HepG2 (cell line): ENCODE data around the gene LINGO3. TPM values are rescaled to one million over a fixed set of nuclear protein-coding genes. Genes with fewer than 3 reads are reported as not detected.
A peak's percentile ranks its signal among the peaks of the same experiment; 100 is the strongest.

Experiments used
- ATAC-seq: fragments of 200-7000 bp; cut with Tn5 transposase; 3 replicates; pipeline ENCODE4 v1.9.1; 2020; ENCODE audit warnings: mild to moderate bottlenecking, moderate library complexity
- BruUV-seq: library from RNA; stranded (reverse); fragments of 400-500 nt; replicated peaks from 2 replicates; lab custom pipeline; 2021; lab: Mats Ljungman, UMichigan
- CTCF ChIA-PET: fragments of 300-600 bp; formaldehyde crosslinking; extraction: SDS; loops from one replicate; lab custom pipeline; 2021; ENCODE audit warnings: low total read pairs, inconsistent platforms, low intra/inter-chr PET ratio; lab: Yijun Ruan, JAX
- POLR2A ChIA-PET: fragments of 350-600 bp; sonication (Branson Sonifier 250); formaldehyde crosslinking; loops from one replicate; lab custom pipeline; 2020; ENCODE audit warnings: antibody characterized with exemption, inconsistent platforms; lab: Yijun Ruan, JAX
- DNase-seq: peaks from one replicate; pipeline ENCODE4 v3.0.0-alpha.2; 2015; ENCODE audit warnings: low spot score
- FAIRE-seq: peaks from 3 replicates; lab custom pipeline; 2011; peaks lifted over from hg19 to GRCh38; lab: Jason Lieb, UNC
- H2AFZ ChIP-seq: one replicate; pipeline ENCODE4 v1.6.1; 2011; ENCODE audit warnings: low read length, inconsistent platforms
- H3K27ac ChIP-seq: fragments of 300-600 bp; 3 replicates; pipeline ENCODE4 v1.8.0; 2011; ENCODE audit warnings: mixed run types, mild to moderate bottlenecking, mixed read lengths, low read length, inconsistent platforms; ENCODE audit not compliant: insufficient read depth; ENCODE audit errors: extremely low read length
- H3K27me3 ChIP-seq, 2 experiments: fragments of 200-600 bp in 1 of 2; 2 replicates in 1 of 2; 3 replicates in 1 of 2; pipeline versions ENCODE4 v1.6.0 to v1.8.0; 2011; ENCODE audit warnings: low read length in 2 of 2, mild to moderate bottlenecking in 2 of 2, moderate library complexity in 2 of 2, inconsistent platforms in 1 of 2; ENCODE audit not compliant: insufficient read depth in 2 of 2, control insufficient read depth in 1 of 2
- H3K36me3 ChIP-seq, 2 experiments: fragments of 200-600 bp in 1 of 2; replicated peaks in 1 of 2; 2 replicates in 1 of 2; 3 replicates in 1 of 2; pipeline versions ENCODE4 v1.5.1 to v1.8.0; 2011; ENCODE audit warnings: low read length in 2 of 2, inconsistent platforms in 1 of 2; ENCODE audit not compliant: insufficient read depth in 2 of 2, control insufficient read depth in 1 of 2
- H3K4me1 ChIP-seq: 2 replicates; pipeline ENCODE4 v1.5.1; 2012; ENCODE audit warnings: low read length, inconsistent platforms; ENCODE audit not compliant: insufficient read depth
- H3K4me2 ChIP-seq: 2 replicates; pipeline ENCODE4 v1.6.0; 2011; ENCODE audit warnings: low read depth, low read length, inconsistent platforms
- H3K4me3 ChIP-seq, 3 experiments: fragments of 200-600 bp in 1 of 3; sonication (generic), shearing (Covaris generic) in 1 of 3; replicated peaks in 1 of 3; 2 replicates each; pipeline ENCODE4 v1.5.1; 2011 to 2016; ENCODE audit warnings: low read length in 3 of 3, inconsistent platforms in 2 of 3, low read depth in 2 of 3, mild to moderate bottlenecking in 2 of 3, control low read depth in 1 of 3, mixed read lengths in 1 of 3; ENCODE audit not compliant: insufficient read depth in 1 of 3
- H3K79me2 ChIP-seq: one replicate; pipeline ENCODE4 v1.6.1; 2011; ENCODE audit warnings: low read length, inconsistent platforms; ENCODE audit not compliant: insufficient read depth
- H3K9ac ChIP-seq: 2 replicates; pipeline ENCODE4 v1.6.0; 2011; ENCODE audit warnings: mild to moderate bottlenecking, low read depth, low read length, inconsistent platforms; ENCODE audit not compliant: insufficient read depth
- H3K9me3 ChIP-seq: 2 replicates; pipeline ENCODE4 v1.5.1; 2012; ENCODE audit warnings: mild to moderate bottlenecking, low read length
- H4K20me1 ChIP-seq: 2 replicates; pipeline ENCODE4 v1.6.0; 2011; ENCODE audit warnings: inconsistent platforms, mild to moderate bottlenecking, low read length, moderate library complexity; ENCODE audit not compliant: insufficient read depth
- NONO ChIP-seq, 2 experiments: fragments of 450-650 bp in 1 of 2; sonication (generic) in 1 of 2; formaldehyde crosslinking in 1 of 2; IDR thresholded peaks in 1 of 2; conservative IDR thresholded peaks in 1 of 2; 2 replicates each; pipeline versions ENCODE4 v1.6.1 to v1.8.0; 2017 to 2022; ENCODE audit warnings: mild to moderate bottlenecking in 1 of 2, missing genetic modification reagents in 1 of 2, moderate library complexity in 1 of 2
- REL ChIP-seq: sonication (generic); formaldehyde crosslinking; conservative IDR thresholded peaks from 2 replicates; pipeline ENCODE4 v1.8.0; 2022; ENCODE audit warnings: mild to moderate bottlenecking, missing genetic modification reagents, moderate library complexity
- SALL1 ChIP-seq: sonication (generic); formaldehyde crosslinking; IDR thresholded peaks from 2 replicates; pipeline ENCODE4 v1.8.0; 2022; ENCODE audit warnings: mild to moderate bottlenecking, missing genetic modification reagents
- SMAD3 ChIP-seq: sonication (generic); formaldehyde crosslinking; IDR thresholded peaks from 2 replicates; pipeline ENCODE4 v1.4.0; 2020; ENCODE audit warnings: missing genetic modification reagents
- ZNF543 ChIP-seq: sonication (generic); formaldehyde crosslinking; IDR thresholded peaks from 2 replicates; pipeline ENCODE4 v1.4.0; 2020; ENCODE audit warnings: mild to moderate bottlenecking, missing genetic modification reagents
- ZNF746 ChIP-seq: sonication (generic); formaldehyde crosslinking; IDR thresholded peaks from 2 replicates; pipeline ENCODE4 v1.8.0; 2022; ENCODE audit warnings: mild to moderate bottlenecking, missing genetic modification reagents
- WGBS: methylation state at CpG from one replicate; pipeline ENCODE4 v1.1.6; 2017; ENCODE audit warnings: low lambda C conversion rate; 5-methylcytosine and 5-hydroxymethylcytosine counted together
- in situ Hi-C: cut with HindIII; loops from 2 replicates; pipeline ENCODE4 v1.10.0; 2017; ENCODE audit warnings: low pct_unique_long_range_greater_than_20kb; ENCODE audit not compliant: extremely low pct_ligation_motif_present
- intact Hi-C: fragments of 100-400 bp; cut with micrococcal nuclease; formaldehyde crosslinking; loops from one replicate; pipeline ENCODE4 v1.10.0; 2022; ENCODE audit not compliant: unreplicated experiment
- polyA plus RNA-seq, 8 experiments: library from polyadenylated mRNA; depleted of rRNA in 3 of 8; stranded (reverse) in 7 of 8; unstranded in 1 of 8; fragments of >200 nt; fragmentation: Illumina TruSeq in 4 of 8; extraction: Trizol in 4 of 8; gene quantifications; 2 replicates each; pipeline versions ENCODE4 v1.2.1 to v1.2.3, GENCODE V29; 2011 to 2016; ENCODE audit warnings: low read depth in 4 of 8, missing spikeins in 1 of 8, mixed read lengths in 1 of 8; ENCODE audit not compliant: insufficient read depth in 1 of 8
- total RNA-seq, 5 experiments: library from RNA; depleted of rRNA; stranded (reverse); fragments of >200 nt; fragmentation: Illumina TruSeq; extraction: Trizol; gene quantifications; 2 replicates each; pipeline ENCODE4 v1.2.3, GENCODE V29; 2016; ENCODE audit warnings: low read depth in 1 of 5
- TF ChIP-seq, protein P1 (sequence below): IDR thresholded peaks from 2 replicates; pipeline ENCODE4 v1.6.1; 2012; ENCODE audit warnings: inconsistent platforms
- TF ChIP-seq, protein P2 (sequence below), 2 experiments: fragments of 450-650 bp in 1 of 2; sonication (generic) in 1 of 2; formaldehyde crosslinking in 1 of 2; IDR thresholded peaks; 2 replicates each; pipeline versions ENCODE4 v1.6.1 to v1.8.0; 2016 to 2022; ENCODE audit warnings: antibody characterized with exemption in 1 of 2, mild to moderate bottlenecking in 1 of 2, missing genetic modification reagents in 1 of 2
- TF ChIP-seq, protein P3 (sequence below): sonication (generic); formaldehyde crosslinking; conservative IDR thresholded peaks from 2 replicates; pipeline ENCODE4 v1.4.0; 2020; ENCODE audit warnings: mild to moderate bottlenecking, missing genetic modification reagents, moderate library complexity

The LINGO3 gene
- total and polyA plus RNA-seq, 2 of the 13 experiments (the other 11 are each of a cell fraction or from before 2014, with no cell fraction given) = not detected

DNA sequence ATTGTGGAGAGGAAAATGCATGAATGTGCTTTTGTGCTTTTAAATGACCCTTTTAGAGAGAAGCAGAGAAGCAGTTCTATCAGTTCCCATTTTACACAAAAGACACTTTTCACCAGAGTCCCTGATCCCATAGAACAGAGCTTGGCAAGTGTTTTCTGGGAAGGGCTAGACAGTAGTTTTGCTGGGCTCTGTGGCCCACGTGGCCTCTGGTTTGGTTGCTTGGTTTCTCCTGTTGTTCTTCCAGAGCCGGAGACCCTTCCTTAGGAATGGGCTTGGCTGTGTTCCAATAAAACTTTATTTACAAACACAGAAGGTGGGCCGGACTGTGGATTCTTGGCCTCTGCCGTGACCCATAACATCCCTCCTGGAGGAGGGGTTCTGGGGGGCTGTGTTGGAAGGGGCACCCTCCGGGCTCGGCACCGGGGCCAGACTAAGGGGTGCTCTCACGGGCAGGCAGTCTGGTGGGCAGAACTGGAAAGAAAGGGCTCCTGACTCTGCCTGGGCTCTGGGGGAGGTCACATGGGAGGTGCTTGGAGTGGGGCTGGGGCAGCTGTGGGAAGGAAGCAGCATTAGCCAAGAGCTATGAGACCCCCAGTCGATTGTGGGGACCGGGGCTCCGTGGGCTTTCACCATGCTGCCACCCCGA is 23.8 kb upstream of the LINGO3 start:
- Histone ChIP-seq H2AFZ (no peak overlapping the region), H3K4me1 (peaks cover 62% of the 10 kb centered on the region), H3K9me3 (no peaks in the 10 kb centered on the region), H3K27ac (peak overlapping the region; percentile 53), H4K20me1 (peaks cover 8% of the 10 kb centered on the region; the same call in 1 of the 2 replicates), H3K4me2 (peak overlapping the region; percentile 95), H3K4me3 (peak overlapping the region; percentile 47 to 73 (median 56)), H3K79me2 (peaks cover 37% of the 10 kb centered on the region), H3K27me3 (no peaks in the 10 kb centered on the region; a peak in 1 of 5 replicates), H3K36me3 (peaks cover 0 to 3% of the 10 kb centered on the region in 2 experiments; a peak in 1 of 5 replicates), H3K9ac (peak overlapping the region; percentile 56; the same call in 1 of the 2 replicates)
- ATAC-seq (no peak), FAIRE-seq (no peak), DNase-seq (no peak)
- WGBS = 5% methylated on average over 6 of the region's 12 CpGs
- in situ Hi-C loops (no loop called here), intact Hi-C loops (no loop called here)
- ChIA-PET CTCF (no interaction called here), POLR2A (interaction anchor here (1.6 to 3.4 kb wide), 4 partner anchors 62 to 125 kb away, joined by 3 to 35 read pairs (median 5); partner anchors contain the start of gene LMNB2)
- 0 out of 2 replicates have a peak, but pooled peaks have one; percentile 58 for TF ChIP-seq REL (CRISPR knock-in tag)
- 0 out of 2 replicates have a peak, but pooled peaks have one; percentile 12 for TF ChIP-seq SALL1 (CRISPR knock-in tag)
- TF ChIP-seq, protein P1, sequence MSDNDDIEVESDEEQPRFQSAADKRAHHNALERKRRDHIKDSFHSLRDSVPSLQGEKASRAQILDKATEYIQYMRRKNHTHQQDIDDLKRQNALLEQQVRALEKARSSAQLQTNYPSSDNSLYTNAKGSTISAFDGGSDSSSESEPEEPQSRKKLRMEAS = peak; percentile 0; the same call in 1 of the 2 replicates
- no peak for TF ChIP-seq NONO (IDR thresholded peaks at IDR 0.05)
- TF ChIP-seq NONO (CRISPR knock-in tag; conservative IDR thresholded peaks at IDR 0.05) = 0 out of 2 replicates have a peak, but pooled peaks have one; percentile 20
- TF ChIP-seq, protein P2, sequence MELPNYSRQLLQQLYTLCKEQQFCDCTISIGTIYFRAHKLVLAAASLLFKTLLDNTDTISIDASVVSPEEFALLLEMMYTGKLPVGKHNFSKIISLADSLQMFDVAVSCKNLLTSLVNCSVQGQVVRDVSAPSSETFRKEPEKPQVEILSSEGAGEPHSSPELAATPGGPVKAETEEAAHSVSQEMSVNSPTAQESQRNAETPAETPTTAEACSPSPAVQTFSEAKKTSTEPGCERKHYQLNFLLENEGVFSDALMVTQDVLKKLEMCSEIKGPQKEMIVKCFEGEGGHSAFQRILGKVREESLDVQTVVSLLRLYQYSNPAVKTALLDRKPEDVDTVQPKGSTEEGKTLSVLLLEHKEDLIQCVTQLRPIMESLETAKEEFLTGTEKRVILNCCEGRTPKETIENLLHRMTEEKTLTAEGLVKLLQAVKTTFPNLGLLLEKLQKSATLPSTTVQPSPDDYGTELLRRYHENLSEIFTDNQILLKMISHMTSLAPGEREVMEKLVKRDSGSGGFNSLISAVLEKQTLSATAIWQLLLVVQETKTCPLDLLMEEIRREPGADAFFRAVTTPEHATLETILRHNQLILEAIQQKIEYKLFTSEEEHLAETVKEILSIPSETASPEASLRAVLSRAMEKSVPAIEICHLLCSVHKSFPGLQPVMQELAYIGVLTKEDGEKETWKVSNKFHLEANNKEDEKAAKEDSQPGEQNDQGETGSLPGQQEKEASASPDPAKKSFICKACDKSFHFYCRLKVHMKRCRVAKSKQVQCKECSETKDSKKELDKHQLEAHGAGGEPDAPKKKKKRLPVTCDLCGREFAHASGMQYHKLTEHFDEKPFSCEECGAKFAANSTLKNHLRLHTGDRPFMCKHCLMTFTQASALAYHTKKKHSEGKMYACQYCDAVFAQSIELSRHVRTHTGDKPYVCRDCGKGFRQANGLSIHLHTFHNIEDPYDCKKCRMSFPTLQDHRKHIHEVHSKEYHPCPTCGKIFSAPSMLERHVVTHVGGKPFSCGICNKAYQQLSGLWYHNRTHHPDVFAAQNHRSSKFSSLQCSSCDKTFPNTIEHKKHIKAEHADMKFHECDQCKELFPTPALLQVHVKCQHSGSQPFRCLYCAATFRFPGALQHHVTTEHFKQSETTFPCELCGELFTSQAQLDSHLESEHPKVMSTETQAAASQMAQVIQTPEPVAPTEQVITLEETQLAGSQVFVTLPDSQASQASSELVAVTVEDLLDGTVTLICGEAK (IDR thresholded peaks at IDR 0.05) = peak; percentile 83
- TF ChIP-seq, protein P2 (CRISPR knock-in tag; IDR thresholded peaks at IDR 0.05) = peak; percentile 100
- no peak for TF ChIP-seq SMAD3 (CRISPR knock-in tag)
- TF ChIP-seq, protein P3, sequence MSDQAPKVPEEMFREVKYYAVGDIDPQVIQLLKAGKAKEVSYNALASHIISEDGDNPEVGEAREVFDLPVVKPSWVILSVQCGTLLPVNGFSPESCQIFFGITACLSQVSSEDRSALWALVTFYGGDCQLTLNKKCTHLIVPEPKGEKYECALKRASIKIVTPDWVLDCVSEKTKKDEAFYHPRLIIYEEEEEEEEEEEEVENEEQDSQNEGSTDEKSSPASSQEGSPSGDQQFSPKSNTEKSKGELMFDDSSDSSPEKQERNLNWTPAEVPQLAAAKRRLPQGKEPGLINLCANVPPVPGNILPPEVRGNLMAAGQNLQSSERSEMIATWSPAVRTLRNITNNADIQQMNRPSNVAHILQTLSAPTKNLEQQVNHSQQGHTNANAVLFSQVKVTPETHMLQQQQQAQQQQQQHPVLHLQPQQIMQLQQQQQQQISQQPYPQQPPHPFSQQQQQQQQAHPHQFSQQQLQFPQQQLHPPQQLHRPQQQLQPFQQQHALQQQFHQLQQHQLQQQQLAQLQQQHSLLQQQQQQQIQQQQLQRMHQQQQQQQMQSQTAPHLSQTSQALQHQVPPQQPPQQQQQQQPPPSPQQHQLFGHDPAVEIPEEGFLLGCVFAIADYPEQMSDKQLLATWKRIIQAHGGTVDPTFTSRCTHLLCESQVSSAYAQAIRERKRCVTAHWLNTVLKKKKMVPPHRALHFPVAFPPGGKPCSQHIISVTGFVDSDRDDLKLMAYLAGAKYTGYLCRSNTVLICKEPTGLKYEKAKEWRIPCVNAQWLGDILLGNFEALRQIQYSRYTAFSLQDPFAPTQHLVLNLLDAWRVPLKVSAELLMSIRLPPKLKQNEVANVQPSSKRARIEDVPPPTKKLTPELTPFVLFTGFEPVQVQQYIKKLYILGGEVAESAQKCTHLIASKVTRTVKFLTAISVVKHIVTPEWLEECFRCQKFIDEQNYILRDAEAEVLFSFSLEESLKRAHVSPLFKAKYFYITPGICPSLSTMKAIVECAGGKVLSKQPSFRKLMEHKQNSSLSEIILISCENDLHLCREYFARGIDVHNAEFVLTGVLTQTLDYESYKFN (CRISPR knock-in tag) = 0 out of 2 replicates have a peak, but pooled peaks have one; percentile 12
- TF ChIP-seq ZNF543 (CRISPR knock-in tag) = no peak
- TF ChIP-seq ZNF746 (CRISPR knock-in tag) = no peak
- BruUV-seq = no TSS peak
